ENCODE measurements around the gene ANO7. TPM values are rescaled to one million over a fixed set of nuclear protein-coding genes. Genes with fewer than 3 reads are reported as not detected.

ANO7 gene
- total and polyA plus RNA-seq, 2 of the 8 experiments (the other 6 are each of a cell fraction or from before 2014, with no cell fraction given) = 3.2 to 6.9 TPM

DNA sequence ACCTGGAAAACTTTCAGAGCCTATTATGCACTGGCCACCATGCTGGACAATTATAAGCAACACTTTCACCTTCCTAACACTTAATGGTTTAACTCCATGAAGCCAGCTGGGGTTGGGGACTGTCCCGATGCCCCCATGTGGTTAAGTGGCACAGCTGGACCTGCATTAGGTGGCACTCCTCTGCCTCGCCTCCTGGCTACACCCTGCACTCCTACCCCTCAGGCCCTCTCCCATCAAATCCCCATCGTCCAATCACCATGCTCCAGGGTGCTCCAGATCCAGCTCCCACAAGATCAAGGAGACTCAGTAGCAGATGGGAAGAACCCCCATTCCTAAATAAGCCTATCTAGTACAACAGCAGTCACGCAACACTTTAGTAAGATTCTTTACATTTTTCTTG, 73.2 kb downstream of the ANO7 start:
- no peak for FAIRE-seq
- Histone ChIP-seq H3K27ac (ENCODE audit: low read depth, low read length) (no peak overlapping the region), H3K4me3 (ENCODE audit: extremely low read depth in 1 of 4, insufficient read depth in 2 of 4, low read depth in 3 of 4, low read length in 4 of 4) (no peak overlapping the region), H3K23ac (ENCODE audit: insufficient read length) (no peak overlapping the region), H4K20me1 (replicated peaks in 1 of 2; ENCODE audit: control insufficient read depth in 1 of 2, insufficient read depth in 2 of 2, low read length in 2 of 2) (peaks cover 5 to 24% of the 10 kb centered on the region in 2 experiments), H2BK20ac (ENCODE audit: low read length) (no peak overlapping the region), H3K18ac (ENCODE audit: extremely low read depth, low read length) (no peak overlapping the region), H2BK12ac (ENCODE audit: low read depth, low read length) (no peak overlapping the region), H3K23me2 (ENCODE audit: low read depth, low read length) (no peaks in the 10 kb centered on the region), H2AK5ac (ENCODE audit: low read depth, low read length) (no peak overlapping the region), H3K14ac (ENCODE audit: insufficient read length) (no peak overlapping the region), H3K36me3 (ENCODE audit: control insufficient read depth in 2 of 4, insufficient read depth in 4 of 4, low read length in 3 of 4) (peaks cover 27 to 79% (median 39%) of the 10 kb centered on the region in 4 experiments), H3K9me3 (ENCODE audit: insufficient read depth in 2 of 2, low read depth in 1 of 2, low read length in 1 of 2) (no peaks in the 10 kb centered on the region), H2BK15ac (ENCODE audit: low read length) (no peak overlapping the region), H3K9ac (replicated peaks in 1 of 4; ENCODE audit: extremely low read depth in 1 of 4, low read depth in 3 of 4, low read length in 3 of 4) (no peak overlapping the region), H2BK5ac (ENCODE audit: low read depth, low read length) (no peak overlapping the region), H2BK120ac (replicated peaks; ENCODE audit: low read depth, low read length) (no peak overlapping the region), H3K4me1 (replicated peaks in 1 of 4; ENCODE audit: control insufficient read depth in 3 of 4, insufficient read depth in 4 of 4, low read length in 3 of 4) (no peaks in the 10 kb centered on the region), H3K4me2 (ENCODE audit: insufficient read depth in 1 of 2, low read depth in 2 of 2, low read length in 2 of 2) (no peak overlapping the region), H4K8ac (ENCODE audit: extremely low read depth, insufficient read depth, low read length) (no peak overlapping the region), H3K4ac (replicated peaks; ENCODE audit: insufficient read length, low read depth, low read length) (no peak overlapping the region), H3K79me2 (ENCODE audit: control insufficient read depth in 1 of 2, insufficient read depth in 2 of 2, low read length in 2 of 2) (no peaks in the 10 kb centered on the region), H3K56ac (replicated peaks; ENCODE audit: insufficient read length, low read depth, low read length) (no peak overlapping the region), H3K27me3 (replicated peaks in 1 of 4; ENCODE audit: control insufficient read depth in 3 of 4, extremely low read depth in 1 of 4, insufficient read depth in 3 of 4, low read length in 3 of 4) (no peaks in the 10 kb centered on the region), H3K79me1 (ENCODE audit: low read depth, low read length) (peaks cover 12% of the 10 kb centered on the region; the same call in 1 of the 2 replicates), H4K5ac (ENCODE audit: insufficient read length, low read depth, low read length) (no peak overlapping the region), H4K91ac (replicated peaks; ENCODE audit: insufficient read length, low read length) (no peak overlapping the region), H2AFZ (ENCODE audit: low read length) (no peak overlapping the region)
- POLR2A ChIA-PET (ENCODE audit: partially characterized antibody) = no interaction called here
- TF ChIP-seq RXRA (IDR thresholded peaks at IDR 0.05; ENCODE audit: insufficient read depth, low read depth, low read length) (no peak), KDM5A (IDR thresholded peaks at IDR 0.05; ENCODE audit: low read length) (no peak), HDAC6 (IDR thresholded peaks at IDR 0.05; ENCODE audit: low read depth, low read length) (no peak), RFX5 (IDR thresholded peaks at IDR 0.05; ENCODE audit: borderline replicate concordance, low read depth, low read length) (no peak), SUZ12 (IDR thresholded peaks at IDR 0.05; ENCODE audit: low read length) (no peak), MAFK (IDR thresholded peaks at IDR 0.05; ENCODE audit: low read depth, low read length) (no peak), BCL11A (IDR thresholded peaks at IDR 0.05; ENCODE audit: low read depth in 2 of 2, low read length in 2 of 2) (no peak), TBP (IDR thresholded peaks at IDR 0.05; ENCODE audit: low read depth, low read length) (no peak), CHD1 (IDR thresholded peaks at IDR 0.05; ENCODE audit: low read depth, low read length) (no peak), POLR2A (IDR thresholded peaks at IDR 0.05; ENCODE audit: control extremely low read depth in 1 of 2, low read depth in 2 of 2, low read length in 2 of 2) (no peak), POU5F1 (IDR thresholded peaks at IDR 0.05; ENCODE audit: low read depth, low read length) (no peak), KDM1A (IDR thresholded peaks at IDR 0.05; ENCODE audit: borderline replicate concordance, low read length) (no peak), BRCA1 (IDR thresholded peaks at IDR 0.05; ENCODE audit: low read depth, low read length) (no peak), ZNF274 (IDR thresholded peaks at IDR 0.05; ENCODE audit: borderline replicate concordance, extremely low read depth, low read length) (no peak), SP2 (IDR thresholded peaks at IDR 0.05; ENCODE audit: low read length) (no peak), JUND (IDR thresholded peaks at IDR 0.05; ENCODE audit: low read length) (no peak)
- no peak for DNase-seq (ENCODE audit: low read depth in 1 of 2, low spot score in 2 of 2)
- WGBS, 2 experiments (ENCODE audit: extremely low coverage in 1 of 2, insufficient coverage in 1 of 2, insufficient read length in 1 of 2, insufficient replicate concordance in 2 of 2, low coverage in 1 of 2, low lambda C conversion rate in 2 of 2, missing lambda C conversion rate in 1 of 2) = 85% methylated on average over 4 of the region's 4 CpGs; no CpG with 5 or more reads in 1 of the 2 experiments
- CTCF ChIA-PET (ENCODE audit: partially characterized antibody) = interaction anchor here (1.3 kb wide), 1 partner anchor 10 kb away, joined by 3 read pairs; no protein-coding TSS in a partner anchor
